PC-3 (cell line): ENCODE data around the gene RNF138. TPM values are rescaled to one million over a fixed set of nuclear protein-coding genes. Genes with fewer than 3 reads are reported as not detected.

Experiments used
- ATAC-seq: fragments of 200-7000 bp; cut with Tn5 transposase; 2 replicates; pipeline ENCODE4 v1.9.1; 2020; ENCODE audit warnings: mild to moderate bottlenecking, moderate library complexity
- BruUV-seq: library from RNA; stranded (reverse); fragments of 400-500 nt; replicated peaks from 2 replicates; lab custom pipeline; 2021; lab: Mats Ljungman, UMichigan
- CTCF ChIA-PET: fragments of 300-600 bp; sonication (Branson Sonifier 250); formaldehyde crosslinking; loops from one replicate; lab custom pipeline; 2022; ENCODE audit warnings: antibody characterized with exemption; lab: Charles Lee
- POLR2A ChIA-PET: fragments of 300-600 bp; sonication (Branson Sonifier 250); formaldehyde crosslinking; loops from one replicate; lab custom pipeline; 2022; ENCODE audit warnings: antibody characterized with exemption; ENCODE audit not compliant: unreplicated experiment; lab: Charles Lee
- DNase-seq: peaks from one replicate; pipeline ENCODE4 v3.0.0-alpha.2; 2015
- H2AFZ ChIP-seq: fragments of 300-600 bp; sonication (generic); 2 replicates; pipeline ENCODE4 v1.6.0; 2016; ENCODE audit warnings: antibody characterized with exemption, low read length
- H3F3A ChIP-seq: fragments of 300-600 bp; sonication (generic); one replicate; pipeline ENCODE4 v1.6.0; 2017; ENCODE audit warnings: antibody characterized with exemption, low read length, control low read depth, mild to moderate bottlenecking; ENCODE audit not compliant: unreplicated experiment
- H3K27ac ChIP-seq: fragments of 300-600 bp; sonication (generic); 2 replicates; pipeline ENCODE4 v1.5.1; 2016; ENCODE audit warnings: mild to moderate bottlenecking, low read length
- H3K27me3 ChIP-seq: fragments of 300-600 bp; sonication (generic); 2 replicates; pipeline ENCODE4 v1.6.1; 2016; ENCODE audit warnings: low read length, mixed read lengths
- H3K36me3 ChIP-seq: fragments of 300-600 bp; sonication (generic); 2 replicates; pipeline ENCODE4 v1.6.1; 2016; ENCODE audit warnings: low read depth, mixed run types, low read length, mixed read lengths
- H3K4me1 ChIP-seq: fragments of 300-600 bp; sonication (generic); 2 replicates; pipeline ENCODE4 v1.5.1; 2016; ENCODE audit warnings: low read length; ENCODE audit not compliant: insufficient read depth
- H3K4me2 ChIP-seq: fragments of 300-600 bp; sonication (generic); 2 replicates; pipeline ENCODE4 v1.6.0; 2016; ENCODE audit warnings: low read length
- H3K4me3 ChIP-seq: fragments of 300-600 bp; sonication (generic); 2 replicates; pipeline ENCODE4 v1.5.1; 2016; ENCODE audit warnings: mild to moderate bottlenecking, low read length, mixed read lengths
- H3K79me2 ChIP-seq: fragments of 300-600 bp; sonication (generic); 2 replicates; pipeline ENCODE4 v1.6.1; 2017; ENCODE audit warnings: low read length, mixed read lengths
- H3K9ac ChIP-seq: fragments of 300-600 bp; sonication (generic); 2 replicates; pipeline ENCODE4 v1.6.0; 2016; ENCODE audit warnings: mild to moderate bottlenecking, low read length
- H3K9me2 ChIP-seq: fragments of 300-600 bp; sonication (generic); replicated peaks from 2 replicates; pipeline ENCODE4 v1.6.1; 2016; ENCODE audit warnings: mixed run types, low read length, mixed read lengths
- H3K9me3 ChIP-seq: fragments of 300-600 bp; sonication (generic); 2 replicates; pipeline ENCODE4 v1.6.1; 2016; ENCODE audit warnings: low read length, mixed read lengths
- H4K20me1 ChIP-seq: fragments of 300-600 bp; sonication (generic); 2 replicates; pipeline ENCODE4 v1.6.1; 2016; ENCODE audit warnings: low read length, mixed read lengths
- EZH2 ChIP-seq: fragments of 300-600 bp; sonication (generic); IDR thresholded peaks from one replicate; pipeline ENCODE4 v1.6.1; 2017; ENCODE audit warnings: antibody characterized with exemption, mild to moderate bottlenecking, low read length; ENCODE audit not compliant: unreplicated experiment
- EZH2phosphoT487 ChIP-seq: fragments of 300-600 bp; sonication (generic); IDR thresholded peaks from 2 replicates; pipeline ENCODE4 v1.6.1; 2018; ENCODE audit warnings: mild to moderate bottlenecking, antibody characterized with exemption, low read length, borderline replicate concordance
- intact Hi-C: fragments of 100-400 bp; cut with micrococcal nuclease; formaldehyde crosslinking; loops from 2 replicates; pipeline ENCODE4 v1.9.0; 2023
- total RNA-seq: library from RNA; depleted of rRNA; stranded (reverse); fragments of >200 nt; gene quantifications from 2 replicates; pipeline ENCODE4 v1.2.3, GENCODE V29; 2014
- TF ChIP-seq, protein P1 (sequence below): fragments of 300-600 bp; sonication (generic); conservative IDR thresholded peaks from 2 replicates; pipeline ENCODE4 v1.5.1; 2017; ENCODE audit warnings: antibody characterized with exemption, low read depth, mild to moderate bottlenecking, low read length

The RNF138 gene
- total RNA-seq, 1 experiment from 2014 or later: 15.3 TPM

DNA sequence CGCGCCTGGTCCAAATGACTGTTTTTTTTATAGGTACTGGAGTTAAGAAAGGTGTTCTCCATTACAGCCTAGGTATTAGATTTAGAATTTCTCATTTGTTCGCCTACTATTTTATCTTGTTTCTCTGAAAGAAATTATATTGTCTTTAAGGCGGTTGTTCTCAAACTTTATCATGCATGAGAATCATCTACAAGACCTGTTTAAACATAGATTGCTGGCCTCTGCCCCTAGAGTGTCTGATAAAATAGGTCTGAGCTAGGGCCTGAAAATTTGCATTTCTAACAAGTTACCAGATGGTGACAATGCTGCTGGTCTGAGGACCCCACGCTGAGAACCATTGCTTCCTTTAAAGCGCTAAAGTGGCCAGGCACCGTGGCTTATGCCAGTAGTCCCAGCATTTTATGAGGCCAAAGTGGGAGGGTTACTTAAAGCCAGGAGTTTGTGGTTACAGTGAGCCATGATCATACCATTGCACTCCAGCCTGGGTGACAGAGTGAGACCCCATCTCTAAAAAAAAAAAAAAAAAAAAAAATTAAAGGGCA, 34.0 kb upstream of the RNF138 start:
- ChIA-PET POLR2A (no interaction called here), CTCF (no interaction called here)
- H3K27me3 ChIP-seq: no peaks in the 10 kb centered on the region
- H3K79me2 ChIP-seq: no peaks in the 10 kb centered on the region
- H3K4me1 ChIP-seq: no peaks in the 10 kb centered on the region
- H3K27ac ChIP-seq: no peak overlapping the region
- no peaks in the 10 kb centered on the region for H3K9me3 ChIP-seq
- no peaks in the 10 kb centered on the region for H4K20me1 ChIP-seq
- no peaks in the 10 kb centered on the region for H3F3A ChIP-seq
- H3K9ac ChIP-seq: no peak overlapping the region
- H3K4me3 ChIP-seq: no peak overlapping the region
- no peak for DNase-seq
- no peak for ATAC-seq
- H3K36me3 ChIP-seq: no peaks in the 10 kb centered on the region
- no peak overlapping the region for H2AFZ ChIP-seq
- BruUV-seq: no TSS peak
- no peaks in the 10 kb centered on the region for H3K9me2 ChIP-seq
- intact Hi-C loops: no loop called here
- TF ChIP-seq EZH2phosphoT487 (no peak), EZH2 (no peak)
- TF ChIP-seq, protein P1, sequence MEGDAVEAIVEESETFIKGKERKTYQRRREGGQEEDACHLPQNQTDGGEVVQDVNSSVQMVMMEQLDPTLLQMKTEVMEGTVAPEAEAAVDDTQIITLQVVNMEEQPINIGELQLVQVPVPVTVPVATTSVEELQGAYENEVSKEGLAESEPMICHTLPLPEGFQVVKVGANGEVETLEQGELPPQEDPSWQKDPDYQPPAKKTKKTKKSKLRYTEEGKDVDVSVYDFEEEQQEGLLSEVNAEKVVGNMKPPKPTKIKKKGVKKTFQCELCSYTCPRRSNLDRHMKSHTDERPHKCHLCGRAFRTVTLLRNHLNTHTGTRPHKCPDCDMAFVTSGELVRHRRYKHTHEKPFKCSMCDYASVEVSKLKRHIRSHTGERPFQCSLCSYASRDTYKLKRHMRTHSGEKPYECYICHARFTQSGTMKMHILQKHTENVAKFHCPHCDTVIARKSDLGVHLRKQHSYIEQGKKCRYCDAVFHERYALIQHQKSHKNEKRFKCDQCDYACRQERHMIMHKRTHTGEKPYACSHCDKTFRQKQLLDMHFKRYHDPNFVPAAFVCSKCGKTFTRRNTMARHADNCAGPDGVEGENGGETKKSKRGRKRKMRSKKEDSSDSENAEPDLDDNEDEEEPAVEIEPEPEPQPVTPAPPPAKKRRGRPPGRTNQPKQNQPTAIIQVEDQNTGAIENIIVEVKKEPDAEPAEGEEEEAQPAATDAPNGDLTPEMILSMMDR: no peak
- H3K4me2 ChIP-seq: no peak overlapping the region

DNA sequence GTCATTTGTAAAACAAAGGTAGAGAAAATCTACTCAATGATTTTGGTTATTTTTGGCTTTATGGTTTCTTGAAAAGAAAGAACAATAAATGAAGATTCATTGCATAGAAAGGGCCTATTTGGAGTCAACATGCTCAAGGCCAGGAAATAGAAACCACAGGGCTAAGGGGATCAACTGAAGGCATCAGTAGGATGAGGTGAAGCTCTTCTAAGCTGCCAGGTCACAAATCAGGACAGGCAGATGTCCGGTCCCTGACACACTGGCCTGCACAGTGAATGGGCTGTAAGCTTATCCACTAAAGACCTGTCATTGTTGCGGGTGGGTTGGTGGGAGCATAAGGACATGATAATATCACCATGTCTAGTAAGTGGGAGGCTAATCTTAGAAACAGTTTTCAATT, 31.6 kb upstream of the RNF138 start:
- H3K79me2 ChIP-seq: no peaks in the 10 kb centered on the region
- POLR2A ChIA-PET: no interaction called here
- H3K27ac ChIP-seq: no peak overlapping the region
- CTCF ChIA-PET: no interaction called here
- TF ChIP-seq, protein P1: no peak
- TF ChIP-seq EZH2phosphoT487 (no peak), EZH2 (no peak)
- H3K4me1 ChIP-seq: no peaks in the 10 kb centered on the region
- ATAC-seq (no peak), DNase-seq (no peak)
- H3K9ac ChIP-seq: no peak overlapping the region
- no peaks in the 10 kb centered on the region for H3K9me3 ChIP-seq
- BruUV-seq: no TSS peak
- H3K9me2 ChIP-seq: no peaks in the 10 kb centered on the region
- H3K27me3 ChIP-seq: no peaks in the 10 kb centered on the region
- intact Hi-C loops: no loop called here
- H3K4me3 ChIP-seq: no peak overlapping the region
- H4K20me1 ChIP-seq: no peaks in the 10 kb centered on the region
- H2AFZ ChIP-seq: no peak overlapping the region
- H3K36me3 ChIP-seq: no peaks in the 10 kb centered on the region
- H3F3A ChIP-seq: no peaks in the 10 kb centered on the region
- no peak overlapping the region for H3K4me2 ChIP-seq

DNA sequence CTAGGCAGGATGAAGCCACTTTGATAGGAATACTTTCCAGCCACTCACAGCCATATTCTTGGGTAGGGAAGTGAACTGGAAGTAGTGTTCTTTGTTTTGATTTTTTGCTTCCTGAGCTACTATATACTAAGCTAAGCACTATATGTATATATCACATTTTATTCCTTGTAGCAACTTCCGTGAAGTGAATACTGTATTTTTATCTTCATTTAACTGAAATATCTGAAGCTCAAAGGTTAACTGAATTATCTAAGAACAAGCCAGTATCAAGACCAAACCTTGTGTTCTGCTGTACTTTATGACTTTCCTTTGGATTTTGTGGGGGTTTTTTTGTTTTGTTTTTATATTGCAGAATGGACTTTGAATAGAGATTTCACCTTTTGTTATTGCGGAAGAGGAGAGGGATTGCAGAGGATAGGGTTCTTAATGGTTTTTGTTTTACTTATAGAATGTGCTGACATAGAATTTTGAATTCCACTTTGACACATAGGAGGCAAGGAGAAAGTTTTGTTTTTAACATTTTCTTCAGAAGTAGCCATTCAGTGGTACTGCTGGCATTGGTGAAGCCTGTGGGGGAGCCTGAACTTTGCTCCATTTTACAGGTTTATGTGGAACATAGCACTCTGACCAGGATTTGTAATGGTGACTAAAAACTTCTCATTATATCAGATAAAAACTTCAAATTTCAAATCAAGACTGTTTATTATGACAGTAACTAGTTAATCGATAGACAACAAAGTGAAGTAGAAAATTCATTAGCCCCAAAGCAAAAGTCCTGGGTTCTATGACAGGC, 24.1 kb upstream of the RNF138 start:
- Histone ChIP-seq H3K9me3 (no peaks in the 10 kb centered on the region), H3K9me2 (no peaks in the 10 kb centered on the region), H4K20me1 (no peaks in the 10 kb centered on the region), H3K79me2 (no peaks in the 10 kb centered on the region), H3K27ac (no peak overlapping the region), H3K36me3 (no peaks in the 10 kb centered on the region), H3K4me1 (no peaks in the 10 kb centered on the region), H3K4me2 (no peak overlapping the region), H3F3A (no peaks in the 10 kb centered on the region), H3K4me3 (no peak overlapping the region), H3K27me3 (no peaks in the 10 kb centered on the region), H3K9ac (no peak overlapping the region), H2AFZ (no peak overlapping the region)
- ATAC-seq (no peak), DNase-seq (no peak)
- BruUV-seq: no TSS peak
- intact Hi-C loops: no loop called here
- ChIA-PET CTCF (no interaction called here), POLR2A (no interaction called here)
- TF ChIP-seq, protein P1: no peak
- TF ChIP-seq EZH2: no peak
- no peak for TF ChIP-seq EZH2phosphoT487
